Activated effector memory CD4-positive, alpha-beta T cell treated with anti-CD3 and anti-CD28 coated beads, Interleukin-2, amount 50 U/mL, for 16 hours (primary cell): ENCODE results near the gene SLX4IP.

ENCODE experiments used
- DNase-seq: peaks from one replicate; pipeline ENCODE4 v3.0.0-alpha.2; 2020

SLX4IP gene

DNA sequence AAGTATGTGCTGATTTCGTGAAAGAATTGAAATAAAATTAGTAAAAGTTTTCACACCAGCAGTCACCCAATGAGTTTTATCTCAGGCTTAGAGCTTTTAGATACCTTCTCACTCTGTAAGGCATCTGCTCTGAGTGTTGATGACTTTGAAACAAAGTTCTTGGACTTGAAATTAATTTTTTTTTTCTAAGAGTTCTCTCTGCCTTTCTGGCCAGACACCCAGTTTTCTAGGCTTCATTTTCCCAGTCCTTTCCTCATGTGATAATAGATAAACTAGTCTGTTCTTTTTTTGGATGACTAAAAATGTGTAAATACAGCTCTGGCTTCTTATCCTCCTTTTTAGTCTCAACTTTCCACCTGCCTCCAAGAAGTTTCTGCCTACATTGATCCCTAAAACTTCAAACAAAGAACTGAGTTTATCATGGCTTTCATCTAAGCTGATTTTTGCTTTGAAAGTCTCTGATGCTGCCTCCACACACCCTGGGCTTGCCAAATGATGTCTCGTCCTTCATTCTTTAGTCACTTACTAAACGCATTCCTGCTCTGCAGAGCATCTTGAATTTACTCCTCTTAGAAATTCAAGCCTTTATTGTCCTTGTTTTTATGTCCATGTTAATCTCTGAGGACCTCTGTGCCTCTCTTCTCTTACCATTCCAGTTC is 32.7 kb downstream of the SLX4IP start:
- DNase-seq, result no peak

DNA sequence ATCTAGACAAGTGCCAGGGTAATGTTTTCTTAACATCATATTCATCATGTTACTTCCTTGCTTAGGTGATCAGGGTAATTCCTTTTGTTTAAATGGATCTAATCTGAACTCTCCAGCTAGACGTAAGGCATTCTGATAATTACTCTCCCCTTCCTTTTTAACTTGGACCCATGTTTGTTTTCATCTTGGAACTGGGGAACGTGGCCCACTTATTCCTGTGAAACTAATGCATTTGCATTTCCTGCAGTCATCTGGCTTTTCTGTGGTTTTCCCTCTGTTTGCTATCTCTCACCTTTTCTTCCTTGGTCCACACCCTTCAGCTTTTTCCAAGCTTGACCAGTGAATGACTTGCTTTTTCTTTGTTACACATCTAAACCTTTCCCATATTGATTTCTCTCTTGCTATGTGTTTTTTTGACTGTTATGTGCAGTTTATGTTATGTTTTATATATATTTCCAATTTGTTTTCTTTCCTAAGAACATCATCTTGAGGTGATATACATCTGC is 33.3 kb downstream of the SLX4IP start:
- no peak for DNase-seq

- no peak for DNase-seq
Measured at GRCh38 chr20:10469056-10469455, 34.0 kb downstream of the SLX4IP start.

- DNase-seq, result no peak
Measured at GRCh38 chr20:10469599-10469998, 34.5 kb downstream of the SLX4IP start.

GRCh38 chr20:10470276-10470675 is 35.2 kb downstream of the SLX4IP start:
- DNase-seq, result no peak

DNA sequence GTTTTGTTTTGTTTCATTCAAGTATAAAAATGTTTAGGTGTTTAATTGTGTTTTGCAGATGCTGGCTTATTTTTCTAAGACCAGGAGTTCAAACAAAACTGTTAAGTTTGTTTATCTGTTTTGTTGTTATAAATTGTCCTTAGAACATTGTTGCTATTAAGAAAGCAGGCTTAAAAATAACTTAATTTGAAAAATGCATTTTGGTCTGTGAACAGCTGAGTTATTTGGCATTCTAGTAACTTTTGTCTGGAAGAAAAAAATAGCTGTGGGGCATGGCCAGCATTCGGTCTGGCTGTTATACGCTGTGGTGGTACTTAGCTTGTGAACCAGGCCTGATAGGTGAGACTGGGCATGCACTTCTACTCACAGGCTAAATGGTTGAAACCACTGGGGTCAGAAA is 37.8 kb downstream of the SLX4IP start:
- no peak for DNase-seq

- DNase-seq, result no peak
Measured at GRCh38 chr20:10474606-10475184, 39.6 kb downstream of the SLX4IP start.

DNA sequence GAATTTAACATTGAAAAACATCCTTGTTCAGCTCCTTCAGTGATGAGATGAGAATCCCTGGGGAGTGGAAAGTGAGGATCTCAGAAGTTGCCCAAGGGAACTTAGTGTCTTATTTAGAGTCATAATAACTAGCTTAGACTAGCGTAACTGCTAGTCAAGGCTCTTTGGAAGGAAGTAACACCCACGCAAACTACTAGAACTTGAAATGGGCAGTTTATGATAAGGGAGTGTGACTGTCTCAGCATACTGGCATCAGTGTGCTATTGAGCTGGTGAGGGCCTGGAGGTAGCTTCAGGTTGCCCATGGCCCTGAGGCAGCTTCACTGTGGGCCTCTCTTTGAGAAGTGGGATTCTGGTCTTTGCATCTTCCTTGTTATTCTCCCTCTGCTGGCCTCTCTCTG is 40.1 kb downstream of the SLX4IP start:
- DNase-seq, result no peak

GRCh38 chr20:10476319-10476724 is 41.2 kb downstream of the SLX4IP start:
- no peak for DNase-seq

- DNase-seq, result no peak
Measured at GRCh38 chr20:10478205-10478604, 43.1 kb downstream of the SLX4IP start.

DNA sequence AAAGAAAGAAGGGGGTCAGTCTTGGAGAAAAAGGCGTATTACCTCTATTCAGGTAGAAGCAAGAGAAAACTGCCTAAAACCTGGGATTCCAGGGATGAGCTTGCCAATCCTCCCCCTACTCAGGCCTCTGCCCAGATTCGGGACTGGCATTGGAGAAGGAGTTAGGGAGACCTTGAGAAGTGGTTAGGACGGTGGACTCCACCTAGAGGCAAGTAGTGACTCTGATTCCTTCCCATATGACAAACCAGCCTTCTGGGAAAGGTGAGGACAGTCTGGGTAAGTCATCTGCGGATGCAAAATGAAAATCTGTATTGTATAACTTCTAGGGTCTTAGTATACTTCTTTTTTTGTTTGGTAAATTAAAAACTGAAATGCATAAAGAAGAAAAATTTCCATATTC is 43.8 kb downstream of the SLX4IP start:
- no peak for DNase-seq

DNA sequence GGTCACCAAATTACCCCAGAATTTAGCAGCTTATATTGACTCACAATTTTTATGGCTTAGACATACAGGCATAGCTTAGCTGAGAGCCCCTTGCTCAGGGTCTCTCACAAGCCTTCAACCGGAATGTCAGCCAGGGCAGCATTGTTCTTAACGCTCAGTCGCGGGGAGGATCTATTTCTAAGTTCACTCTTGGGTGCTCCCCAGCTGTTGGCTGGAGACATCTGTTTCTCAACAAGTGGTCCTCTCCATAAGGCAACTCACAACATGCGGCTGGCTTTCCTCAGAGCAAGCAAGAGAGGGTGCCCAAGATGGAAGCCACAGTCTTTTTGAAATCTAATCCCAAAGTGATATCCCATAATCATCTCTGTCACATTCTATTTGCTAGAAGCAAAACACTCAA is 46.6 kb downstream of the SLX4IP start:
- DNase-seq, result no peak

DNA sequence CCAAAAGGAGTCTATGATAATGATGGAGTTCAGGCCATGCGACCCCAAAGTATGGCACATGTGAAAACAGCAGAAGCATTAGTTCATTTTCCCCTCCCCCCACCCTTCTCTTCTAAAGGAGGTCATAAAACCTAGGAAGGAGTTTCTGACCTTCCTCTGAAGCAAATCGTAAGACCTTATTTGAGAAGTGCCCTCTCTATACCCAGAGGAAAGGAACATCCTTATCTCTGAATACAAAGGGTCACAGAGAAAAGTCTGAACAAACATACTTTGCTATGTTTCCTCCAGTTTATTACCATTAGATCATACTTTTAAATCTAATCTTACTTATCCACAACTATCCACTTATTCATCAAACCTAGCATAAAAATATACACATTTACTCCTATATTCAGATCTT is 48.6 kb downstream of the SLX4IP start:
- no peak for DNase-seq

DNA sequence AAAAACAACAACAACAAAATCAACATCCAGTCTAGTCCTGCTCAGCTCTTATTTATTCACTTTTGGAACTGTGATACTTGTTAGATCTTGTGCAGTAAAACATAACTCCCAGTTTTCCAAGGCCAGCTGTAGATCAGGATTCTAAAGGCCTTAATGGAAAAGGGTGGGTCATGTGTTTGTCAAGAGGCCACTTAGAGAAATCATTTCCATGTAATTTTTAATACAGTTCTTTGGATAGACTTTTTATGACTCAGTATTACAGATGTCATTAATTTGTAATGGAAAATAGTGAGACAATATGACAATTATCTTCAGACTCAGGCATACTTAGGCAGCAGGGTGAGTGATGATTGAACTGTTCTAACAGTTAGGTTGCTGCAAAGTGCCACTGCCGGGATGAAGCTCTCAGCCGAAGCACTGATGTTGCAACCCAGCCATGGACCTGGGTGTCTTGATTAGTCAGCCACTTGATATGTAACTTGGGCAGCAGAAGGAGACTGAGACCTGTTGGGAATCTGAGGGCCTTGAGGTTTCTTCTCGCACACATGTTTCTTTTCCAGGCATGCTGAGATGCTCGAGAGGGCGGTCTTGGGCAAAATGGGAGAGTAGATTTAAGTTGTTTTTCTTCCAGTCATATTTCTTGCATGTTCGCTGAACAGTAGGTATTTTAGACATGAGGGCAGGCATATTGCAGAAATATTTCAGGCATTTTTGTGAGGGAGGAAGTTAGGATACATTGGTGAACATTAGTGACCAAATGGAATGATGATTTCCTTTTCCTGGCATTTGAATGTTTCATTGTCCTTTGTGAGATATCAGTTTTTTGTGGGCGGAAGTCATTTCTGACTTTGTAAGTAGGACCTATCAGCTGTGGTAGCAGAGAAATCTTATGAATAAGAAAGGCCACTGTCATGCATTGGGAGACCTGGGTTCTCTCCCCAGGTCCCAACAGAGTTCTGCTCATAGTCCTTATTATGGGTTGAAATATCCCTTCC is 52.3 kb downstream of the SLX4IP start:
- no peak for DNase-seq

- no peak for DNase-seq
Measured at GRCh38 chr20:10488534-10488933, 53.4 kb downstream of the SLX4IP start.

DNA sequence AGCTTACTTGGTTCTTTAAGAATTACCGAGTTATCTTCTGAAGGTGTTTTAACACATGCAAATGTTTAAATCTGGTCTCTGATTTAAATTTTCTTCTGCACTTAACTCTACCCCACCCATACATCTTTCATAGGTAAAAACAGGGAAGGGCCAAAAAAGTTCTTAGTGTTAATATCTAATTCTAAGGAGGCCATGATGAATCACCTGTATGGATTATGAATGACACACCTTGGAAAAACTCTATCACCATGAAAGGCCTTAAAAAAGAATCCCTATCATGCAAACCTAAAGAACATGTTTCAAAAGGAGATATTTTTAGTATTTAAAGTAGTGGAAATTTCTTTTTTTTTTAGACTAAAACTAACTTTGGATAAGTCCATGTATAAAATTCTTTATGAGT is 54.7 kb downstream of the SLX4IP start:
- no peak for DNase-seq

- no peak for DNase-seq
Measured at GRCh38 chr20:10490257-10490656, 55.2 kb downstream of the SLX4IP start.

DNA sequence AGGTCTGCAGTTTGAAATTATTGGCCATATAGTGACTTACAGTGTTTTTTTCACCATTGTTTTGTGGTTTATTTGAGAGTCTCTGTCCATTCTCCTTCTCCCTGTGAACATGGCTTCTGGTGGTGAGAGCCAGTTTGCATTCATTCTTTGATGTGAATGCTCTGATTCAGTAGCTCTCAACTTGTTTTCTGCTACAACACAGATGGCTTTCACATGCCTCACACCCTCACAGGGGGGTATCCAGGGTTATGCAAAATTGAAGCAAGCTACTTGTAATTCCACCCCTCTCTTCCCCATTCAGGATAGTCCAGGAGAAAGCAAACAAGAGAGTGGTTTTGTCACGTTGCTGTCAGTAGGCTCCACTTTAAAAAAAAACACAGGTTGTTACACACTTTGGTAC is 55.6 kb downstream of the SLX4IP start:
- no peak for DNase-seq

DNA sequence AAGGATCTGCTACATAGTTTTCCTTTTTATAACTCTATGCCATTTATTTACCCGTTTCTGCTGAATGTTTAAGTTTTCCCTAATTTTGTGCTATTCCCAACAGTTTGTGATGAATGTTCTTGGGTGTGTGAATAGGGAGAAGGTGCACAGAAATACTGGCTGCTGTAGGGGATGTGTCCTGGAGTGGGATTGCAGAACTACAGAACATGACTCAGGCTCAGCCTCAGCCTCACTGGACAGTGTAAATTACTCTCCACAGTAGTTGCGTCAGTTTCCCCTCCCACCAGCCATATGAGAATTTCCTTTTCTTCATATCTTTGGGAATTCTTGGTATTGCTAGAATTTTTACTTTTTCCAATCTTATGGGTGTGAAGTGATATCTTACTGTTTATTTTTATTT is 57.0 kb downstream of the SLX4IP start:
- DNase-seq, result no peak

DNA sequence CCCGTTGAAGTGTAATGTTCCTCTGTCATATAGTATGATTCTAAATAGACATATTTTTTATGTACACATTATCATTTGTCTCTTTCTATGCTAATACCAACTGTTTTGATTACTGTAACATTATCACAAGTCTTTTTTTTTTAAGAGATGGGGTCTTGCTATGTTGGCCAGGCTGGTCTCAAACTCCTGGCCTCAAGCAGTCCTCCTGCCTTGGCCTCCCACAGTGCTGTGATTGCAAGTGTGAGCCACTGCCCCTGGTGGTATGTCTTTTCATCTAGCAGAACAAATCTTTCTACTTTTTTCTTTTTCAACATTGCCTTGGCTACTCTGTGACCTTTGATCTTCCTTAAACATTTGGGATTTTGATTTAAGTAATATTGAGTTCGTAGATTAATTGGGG is 57.7 kb downstream of the SLX4IP start:
- no peak for DNase-seq

- no peak for DNase-seq
Measured at GRCh38 chr20:10495173-10495572, 60.1 kb downstream of the SLX4IP start.

DNA sequence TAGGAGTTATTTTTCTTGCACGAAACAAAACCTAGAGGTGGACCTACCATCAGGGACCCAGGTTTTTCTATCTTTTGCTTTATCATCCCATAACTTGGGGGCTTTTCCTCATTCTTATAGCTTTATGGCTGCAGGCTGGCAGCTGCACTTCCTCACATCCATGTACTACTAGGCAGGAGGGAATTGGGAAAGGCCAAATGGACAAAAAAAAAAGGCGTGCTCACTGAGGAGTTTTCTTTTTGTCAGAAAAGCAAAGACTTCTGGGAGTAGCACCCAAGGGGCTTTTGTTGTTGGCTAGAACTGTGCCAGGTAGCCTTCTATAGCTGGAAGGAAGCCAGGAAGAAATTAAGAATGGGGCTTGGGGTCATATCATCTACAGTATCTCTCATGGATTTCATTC is 61.4 kb downstream of the SLX4IP start:
- DNase-seq, result no peak

GRCh38 chr20:10497283-10497682 is 62.2 kb downstream of the SLX4IP start:
- no peak for DNase-seq

- DNase-seq, result no peak
Measured at GRCh38 chr20:10497791-10498190, 62.7 kb downstream of the SLX4IP start.
